SHP77 (cell line): Measurements from ENCODE around the gene SCAPER.

Source experiments
- DNase-seq, 2 experiments: peaks; one replicate each; lab custom pipeline; 2025; lab: John Stamatoyannopoulos, UW

SCAPER gene

GRCh38 chr15:76426941-76427340 lies 478.2 kb downstream of the SCAPER start:
- DNase-seq, result no peak

GRCh38 chr15:76418352-76419140 lies 486.6 kb downstream of the SCAPER start:
- DNase-seq, result no peak

GRCh38 chr15:76401285-76401684 lies 503.9 kb downstream of the SCAPER start:
- no peak for DNase-seq

- DNase-seq, result peak; percentile 81 to 84
Measured at GRCh38 chr15:76398317-76399104, 506.6 kb downstream of the SCAPER start.

GRCh38 chr15:76393614-76394013 lies 511.5 kb downstream of the SCAPER start:
- no peak for DNase-seq

GRCh38 chr15:76391847-76392246 lies 513.3 kb downstream of the SCAPER start:
- no peak for DNase-seq

- DNase-seq, result no peak
Measured at GRCh38 chr15:76391309-76391708, 513.8 kb downstream of the SCAPER start.

GRCh38 chr15:76390571-76390970 lies 514.6 kb downstream of the SCAPER start:
- DNase-seq, result no peak

GRCh38 chr15:76386926-76387325 lies 518.2 kb downstream of the SCAPER start:
- DNase-seq, result no peak

GRCh38 chr15:76386178-76386577 lies 519.0 kb downstream of the SCAPER start:
- DNase-seq, result no peak

GRCh38 chr15:76384409-76384808 lies 520.7 kb downstream of the SCAPER start:
- no peak for DNase-seq

- no peak for DNase-seq
Measured at GRCh38 chr15:76382987-76383728, 522.0 kb downstream of the SCAPER start.

- DNase-seq, result no peak
Measured at GRCh38 chr15:76381366-76381765, 523.8 kb downstream of the SCAPER start.

- DNase-seq, result no peak
Measured at GRCh38 chr15:76380249-76380648, 524.9 kb downstream of the SCAPER start.

- no peak for DNase-seq
Measured at GRCh38 chr15:76378691-76379090, 526.4 kb downstream of the SCAPER start.

- no peak for DNase-seq
Measured at GRCh38 chr15:76377751-76378150, 527.4 kb downstream of the SCAPER start.

GRCh38 chr15:76377217-76377616 lies 527.9 kb downstream of the SCAPER start:
- DNase-seq, result no peak

GRCh38 chr15:76376816-76377215 lies 528.3 kb downstream of the SCAPER start:
- DNase-seq, result no peak

- DNase-seq, result no peak
Measured at GRCh38 chr15:76376029-76376428, 529.1 kb downstream of the SCAPER start.

GRCh38 chr15:76368122-76368621 lies 537.0 kb downstream of the SCAPER start:
- DNase-seq, result no peak

GRCh38 chr15:76366714-76367113 lies 538.4 kb downstream of the SCAPER start:
- DNase-seq, result no peak

GRCh38 chr15:76363251-76363650 lies 541.9 kb downstream of the SCAPER start:
- no peak for DNase-seq
